ENCODE data around the gene FIBP.

FIBP gene

GRCh38 chr11:65919573-65920371, 31.5 kb upstream of the FIBP start:
- ChIA-PET CTCF (interaction anchor here (1.4 to 4.4 kb wide), 3 partner anchors 12 to 35 kb away, joined by 3 to 28 read pairs (median 9); partner anchors contain the start of genes CCDC85B and FIBP), POLR2A (interaction anchor here (0.9 to 7.1 kb wide), 2 partner anchors 21 to 29 kb away, joined by 3 to 127 read pairs; partner anchors contain the start of genes CCDC85B and FIBP)
- no peak for DNase-seq (ENCODE audit: low read depth, low spot score)

GRCh38 chr11:65919141-65919572, 30.9 kb upstream of the FIBP start, which contains the start of gene DRAP1:
Gene DRAP1, plus strand, starts transcription at chr11:65919426. Its CDS starts 76 bp downstream, at chr11:65919502.
- ChIA-PET CTCF (interaction anchor here (2.1 to 4.4 kb wide), 3 partner anchors 30 to 35 kb away, joined by 9 to 28 read pairs (median 20); partner anchors contain the start of genes CCDC85B and FIBP), POLR2A (interaction anchor here (0.9 to 7.1 kb wide), 2 partner anchors 20 to 28 kb away, joined by 3 to 127 read pairs; partner anchors contain the start of genes CCDC85B and FIBP)
- DNase-seq (ENCODE audit: low read depth, low spot score) = peak; percentile 82
- peak within 1 kb of the TSS; percentile 92 for H3K4me3 ChIP-seq (ENCODE audit: low read depth, low read length)
- TF ChIP-seq CTCF (IDR thresholded peaks at IDR 0.05; ENCODE audit: insufficient read depth, low read length, missing control alignments) = no peak

More at GRCh38 chr11:65919573-65920371, 31.5 kb upstream of the FIBP start:
- TF ChIP-seq CTCF (IDR thresholded peaks at IDR 0.05; ENCODE audit: insufficient read depth, low read length, missing control alignments) = no peak
- peak overlapping the region; percentile 83 for H3K4me3 ChIP-seq (ENCODE audit: low read depth, low read length)

- DNase-seq (ENCODE audit: low read depth, low spot score) = no peak
- CTCF ChIA-PET = interaction anchor here (0.9 to 2.1 kb wide), 5 partner anchors 17 to 104 kb away, joined by 3 to 20 read pairs (median 7); partner anchors contain the start of genes CCDC85B, FIBP and MUS81
- peak within 1 kb of the TSS; percentile 92 for H3K4me3 ChIP-seq (ENCODE audit: low read depth, low read length)
- POLR2A ChIA-PET = interaction anchor here (0.7 to 7.1 kb wide), 5 partner anchors 15 to 34 kb away, joined by 3 to 127 read pairs (median 4); partner anchors contain the start of genes CCDC85B and FIBP
- no peak for TF ChIP-seq CTCF (IDR thresholded peaks at IDR 0.05; ENCODE audit: insufficient read depth, low read length, missing control alignments)
Measured at GRCh38 chr11:65918211-65919140, 30.2 kb upstream of the FIBP start, which contains the start of gene C11orf68. Gene C11orf68, minus strand, starts transcription at chr11:65919062. Its CDS starts 31 bp downstream, at chr11:65919031.

GRCh38 chr11:65917434-65918210, 29.4 kb upstream of the FIBP start:
- ChIA-PET CTCF (interaction anchor here (0.8 to 2.1 kb wide), 7 partner anchors 16 to 105 kb away, joined by 3 to 20 read pairs (median 6); partner anchors contain the start of genes CCDC85B, FIBP and MUS81), POLR2A (interaction anchor here (0.6 to 7.1 kb wide), 6 partner anchors 14 to 33 kb away, joined by 3 to 127 read pairs (median 4); partner anchors contain the start of genes CCDC85B and FIBP)
- no peak for DNase-seq (ENCODE audit: low read depth, low spot score)
- H3K4me3 ChIP-seq (ENCODE audit: low read depth, low read length) = peak overlapping the region; percentile 92
- no peak for TF ChIP-seq CTCF (IDR thresholded peaks at IDR 0.05; ENCODE audit: insufficient read depth, low read length, missing control alignments)

GRCh38 chr11:65917077-65917433, 28.8 kb upstream of the FIBP start:
- no peak for TF ChIP-seq CTCF (IDR thresholded peaks at IDR 0.05; ENCODE audit: insufficient read depth, low read length, missing control alignments)
- peak overlapping the region; percentile 92 for H3K4me3 ChIP-seq (ENCODE audit: low read depth, low read length)

More at GRCh38 chr11:65917077-65917433, 28.8 kb upstream of the FIBP start:
- ChIA-PET POLR2A (interaction anchor here (0.6 to 7.1 kb wide), 4 partner anchors 13 to 26 kb away, joined by 3 to 127 read pairs (median 5); partner anchors contain the start of genes CCDC85B and FIBP), CTCF (interaction anchor here (0.8 to 2.1 kb wide), 5 partner anchors 16 to 58 kb away, joined by 3 to 20 read pairs (median 7); partner anchors contain the start of genes CCDC85B, FIBP and MUS81)
- no peak for DNase-seq (ENCODE audit: low read depth, low spot score)

All from AG04449 (cell line).